K562 (cell line): ENCODE measurements around the gene GOLGB1. TPM values are rescaled to one million over a fixed set of nuclear protein-coding genes. Genes with fewer than 3 reads are reported as not detected.
A peak's percentile ranks its signal among the peaks of the same experiment; 100 is the strongest.

Source experiments
- ATAC-seq: fragments of 200-7000 bp; cut with Tn5 transposase; 3 replicates; pipeline ENCODE4 v1.9.1; 2020; ENCODE audit warnings: moderate library complexity
- BruUV-seq: library from RNA; stranded (reverse); fragments of 400-500 nt; replicated peaks from 2 replicates; lab custom pipeline; 2021; lab: Mats Ljungman, UMichigan
- CTCF ChIA-PET: fragments of 300-600 bp; formaldehyde crosslinking; extraction: SDS; loops from one replicate; lab custom pipeline; 2021; ENCODE audit warnings: low intra/inter-chr PET ratio; lab: Yijun Ruan, JAX
- POLR2A ChIA-PET: fragments of 300-600, 350-650 bp; sonication (Branson Sonifier 250); formaldehyde crosslinking; extraction: SDS; loops from one replicate; lab custom pipeline; 2021; ENCODE audit warnings: antibody characterized with exemption, inconsistent platforms; lab: Yijun Ruan, JAX
- DNase-seq, 4 experiments: peaks; one replicate each; pipeline versions ENCODE4 v3.0.0 to v3.0.0-alpha.2; 2011 to 2018; ENCODE audit warnings: low spot score in 3 of 4, mixed read lengths in 3 of 4; ENCODE audit errors: extremely low read depth in 1 of 4
- FAIRE-seq: peaks from 2 replicates; lab custom pipeline; 2011; peaks lifted over from hg19 to GRCh38; lab: Jason Lieb, UNC
- H2AFZ ChIP-seq: 2 replicates; pipeline ENCODE4 v1.6.0; 2011; ENCODE audit warnings: low read depth, low read length, control low read depth, inconsistent platforms
- H3K27ac ChIP-seq: fragments of 200-600 bp; 3 replicates; pipeline ENCODE4 v1.8.0; 2011; ENCODE audit warnings: low read depth, mild to moderate bottlenecking, control low read depth, inconsistent platforms, low read length, moderate library complexity, mixed read lengths; ENCODE audit errors: extremely low read depth
- H3K27me3 ChIP-seq, 2 experiments: fragments of 300-600 bp in 1 of 2; 2 replicates in 1 of 2; 3 replicates in 1 of 2; pipeline versions ENCODE4 v1.6.0 to v1.8.0; 2011; ENCODE audit warnings: inconsistent platforms in 2 of 2, low read length in 2 of 2, mild to moderate bottlenecking in 1 of 2, mixed read lengths in 1 of 2, moderate library complexity in 1 of 2; ENCODE audit not compliant: control insufficient read depth in 2 of 2, insufficient read depth in 2 of 2
- H3K36me3 ChIP-seq: fragments of 300-600 bp; 3 replicates; pipeline ENCODE4 v1.8.0; 2011; ENCODE audit warnings: mild to moderate bottlenecking, low read length, inconsistent platforms; ENCODE audit not compliant: control insufficient read depth, insufficient read depth
- H3K4me1 ChIP-seq, 2 experiments: fragments of 200-600 bp in 1 of 2; replicated peaks in 1 of 2; 2 replicates in 1 of 2; 3 replicates in 1 of 2; pipeline versions ENCODE4 v1.5.1 to v1.8.0; 2011; ENCODE audit warnings: inconsistent platforms in 2 of 2, low read length in 2 of 2, mild to moderate bottlenecking in 1 of 2, mixed read lengths in 1 of 2, moderate library complexity in 1 of 2; ENCODE audit not compliant: control insufficient read depth in 2 of 2, insufficient read depth in 2 of 2
- H3K4me2 ChIP-seq: 2 replicates; pipeline ENCODE4 v1.6.1; 2011; ENCODE audit warnings: low read length, control low read depth, inconsistent platforms, mixed read lengths; ENCODE audit not compliant: insufficient read depth
- H3K4me3 ChIP-seq: fragments of 200-600 bp; sonication (generic), shearing (Covaris generic); 2 replicates; pipeline ENCODE4 v1.5.1; 2016; ENCODE audit warnings: control low read depth, inconsistent platforms
- H3K79me2 ChIP-seq: fragments of 200-600 bp; 3 replicates; pipeline ENCODE4 v1.8.0; 2011; ENCODE audit warnings: low read length, inconsistent platforms; ENCODE audit not compliant: control insufficient read depth, insufficient read depth
- H3K9ac ChIP-seq, 2 experiments: 2 replicates each; pipeline versions ENCODE4 v1.6.0 to v1.6.1; 2011; ENCODE audit warnings: low read depth in 2 of 2, low read length in 2 of 2, control low read depth in 1 of 2, inconsistent platforms in 1 of 2, mild to moderate bottlenecking in 1 of 2, mixed read lengths in 1 of 2; ENCODE audit not compliant: insufficient read depth in 1 of 2
- H3K9me1 ChIP-seq: one replicate; pipeline ENCODE4 v1.6.0; 2011; ENCODE audit warnings: inconsistent platforms, mild to moderate bottlenecking, low read length, moderate library complexity; ENCODE audit not compliant: control insufficient read depth, insufficient read depth
- H3K9me3 ChIP-seq: replicated peaks from 2 replicates; pipeline ENCODE4 v1.5.1; 2011; ENCODE audit warnings: low read depth, low read length, inconsistent platforms; ENCODE audit not compliant: control insufficient read depth, insufficient read depth
- H4K20me1 ChIP-seq: replicated peaks from 2 replicates; pipeline ENCODE4 v1.6.1; 2011; ENCODE audit warnings: low read length, inconsistent platforms, mixed read lengths; ENCODE audit not compliant: control insufficient read depth, insufficient read depth
- BCL6 ChIP-seq: fragments of 250-450 bp; sonication (Bioruptor Pico); IDR thresholded peaks from 2 replicates; pipeline ENCODE4 v1.4.0; 2020
- CAMTA2 ChIP-seq: fragments of 250-450 bp; sonication (Bioruptor Pico); conservative IDR thresholded peaks from 2 replicates; pipeline ENCODE4 v1.5.1; 2022
- CREM ChIP-seq: IDR thresholded peaks from 2 replicates; pipeline ENCODE4 v1.6.1; 2014; ENCODE audit warnings: antibody characterized with exemption, low read depth
- E2F8 ChIP-seq: fragments of 450-650 bp; IDR thresholded peaks from 2 replicates; pipeline ENCODE4 v1.7.1; 2018; ENCODE audit warnings: mild to moderate bottlenecking, low read depth; ENCODE audit not compliant: partially characterized antibody
- FOXA3 ChIP-seq, 2 experiments: fragments of 450-650 bp in 1 of 2; sonication (generic) in 1 of 2; formaldehyde crosslinking; IDR thresholded peaks in 1 of 2; conservative IDR thresholded peaks in 1 of 2; 2 replicates each; pipeline versions ENCODE4 v1.4.0 to v1.8.0; 2020 to 2022; ENCODE audit warnings: mild to moderate bottlenecking in 2 of 2, missing genetic modification reagents in 1 of 2
- MTA3 ChIP-seq: fragments of 450-650 bp; formaldehyde crosslinking; IDR thresholded peaks from 2 replicates; pipeline ENCODE4 v1.6.1; 2017; ENCODE audit warnings: mild to moderate bottlenecking, borderline replicate concordance
- MYNN ChIP-seq, 2 experiments: sonication (generic); formaldehyde crosslinking in 1 of 2; IDR thresholded peaks; 2 replicates each; pipeline versions ENCODE4 v1.5.0 to v1.6.1; 2016 to 2020; ENCODE audit warnings: antibody characterized with exemption in 1 of 2, missing genetic modification reagents in 1 of 2
- NEUROD1 ChIP-seq: fragments of 150-350 bp; IDR thresholded peaks from 2 replicates; pipeline ENCODE4 v1.6.1; 2014; ENCODE audit warnings: borderline replicate concordance, low read length, low read depth; ENCODE audit not compliant: partially characterized antibody
- NONO ChIP-seq, 2 experiments: fragments of 200-400 bp in 1 of 2; fragments of 450-650 bp in 1 of 2; formaldehyde crosslinking in 1 of 2; IDR thresholded peaks; 2 replicates each; pipeline ENCODE4 v1.6.1; 2017; ENCODE audit warnings: low read depth in 2 of 2, mild to moderate bottlenecking in 2 of 2, moderate library complexity in 2 of 2, low read length in 1 of 2
- POLR3A ChIP-seq: IDR thresholded peaks from 2 replicates; pipeline ENCODE4 v1.6.1; 2011; ENCODE audit warnings: borderline replicate concordance, mild to moderate bottlenecking, moderate library complexity; ENCODE audit not compliant: insufficient read length, insufficient read depth; ENCODE audit errors: extremely low read depth
- RFX7 ChIP-seq: fragments of 250-450 bp; sonication (Bioruptor Pico); IDR thresholded peaks from 2 replicates; pipeline ENCODE4 v1.5.1; 2021; ENCODE audit warnings: mild to moderate bottlenecking
- RUNX1 ChIP-seq: sonication (generic); IDR thresholded peaks from 2 replicates; pipeline ENCODE4 v1.6.1; 2016; ENCODE audit warnings: antibody characterized with exemption, low read depth
- SFPQ ChIP-seq: fragments of 200-400 bp; formaldehyde crosslinking; IDR thresholded peaks from 2 replicates; pipeline ENCODE4 v1.6.1; 2017; ENCODE audit warnings: mild to moderate bottlenecking, low read depth, low read length, moderate library complexity
- SRSF7 ChIP-seq: fragments of 200-400 bp; formaldehyde crosslinking; optimal IDR thresholded peaks from 2 replicates; pipeline ENCODE3; 2017; ENCODE audit warnings: mild to moderate bottlenecking, low read depth, low read length
- TBL1XR1 ChIP-seq, 2 experiments: IDR thresholded peaks; 2 replicates each; pipeline ENCODE4 v1.6.1; 2012; ENCODE audit warnings: improper control_type of control experiment in 2 of 2, low read length in 2 of 2, mild to moderate bottlenecking in 1 of 2
- TEAD1 ChIP-seq, 2 experiments: fragments of 450-650 bp in 1 of 2; sonication (generic) in 1 of 2; formaldehyde crosslinking; IDR thresholded peaks; 2 replicates each; pipeline versions ENCODE4 v1.4.0 to v1.8.0; 2020 to 2022; ENCODE audit warnings: mild to moderate bottlenecking in 2 of 2, missing genetic modification reagents in 1 of 2
- ZC3H4 ChIP-seq: sonication (generic); formaldehyde crosslinking; IDR thresholded peaks from 2 replicates; pipeline ENCODE4 v1.9.0; 2021; ENCODE audit warnings: missing genetic modification reagents, borderline replicate concordance
- WGBS: fragments of 100-300 bp; shearing (Covaris generic); methylation state at CpG from one replicate; pipeline ENCODE4 v1.1.6; 2016; ENCODE audit warnings: low coverage, mixed read lengths; ENCODE audit not compliant: insufficient coverage; ENCODE audit errors: missing lambda C conversion rate; 5-methylcytosine and 5-hydroxymethylcytosine counted together
- in situ Hi-C: fragments of 300-500 bp; cut with MboI; formaldehyde crosslinking; loops from 4 replicates; pipeline ENCODE4 v1.15.0; 2018; ENCODE audit warnings: inconsistent platforms, mixed read lengths
- intact Hi-C: fragments of 100-400 bp; cut with micrococcal nuclease; formaldehyde crosslinking; loops from 2 replicates; pipeline ENCODE4 v1.14.2; 2022
- polyA plus RNA-seq, 8 experiments: library from polyadenylated mRNA; depleted of rRNA in 4 of 8; stranded (reverse) in 5 of 8; unstranded in 3 of 8; fragments of >200 nt; fragmentation: Nextera tagmentation in 2 of 8; fragmentation: Illumina TruSeq in 1 of 8; extraction: Ambion mirVana in 2 of 8; extraction: Trizol in 1 of 8; gene quantifications; 2 replicates each; pipeline versions ENCODE4 v1.2.1 to v1.2.3, GENCODE V29; 2011 to 2014; ENCODE audit warnings: inconsistent platforms in 1 of 8, missing spikeins in 1 of 8
- total RNA-seq, 7 experiments: library from RNA; depleted of rRNA in 6 of 7; stranded (reverse); fragments of >200 nt in 6 of 7; fragmentation: Illumina TruSeq in 2 of 7; extraction: Trizol in 2 of 7; gene quantifications; 2 replicates each; pipeline versions ENCODE4 v1.2.1 to v1.2.3, GENCODE V29; 2011 to 2021; ENCODE audit warnings: low replicate concordance in 1 of 7

The GOLGB1 gene
- total and polyA plus RNA-seq, 9 of the 15 experiments (the other 6 are each of a cell fraction or from before 2014, with no cell fraction given), result 4.0 to 16.3 (median 9.7) TPM

- Histone ChIP-seq H3K27ac (peak overlapping the region; percentile 88), H3K27me3 (no peaks in the 10 kb centered on the region), H3K9ac (peak overlapping the region; percentile 93 to 95), H3K4me3 (peak overlapping the region; percentile 92), H3K4me1 (peaks cover 0 to 6% of the 10 kb centered on the region in 2 experiments; a peak in 2 of 5 replicates), H3K4me2 (peak overlapping the region; percentile 91), H3K36me3 (no peaks in the 10 kb centered on the region), H3K79me2 (peaks cover 43% of the 10 kb centered on the region), H3K9me3 (no peaks in the 10 kb centered on the region), H4K20me1 (0 out of 2 replicates have a peak, but pooled peaks cover 4% of the 10 kb centered on the region), H2AFZ (peak overlapping the region; percentile 95), H3K9me1 (no peaks in the 10 kb centered on the region)
- no peak for FAIRE-seq
- DNase-seq, result peak in 1 of 4 experiments; percentile 54
- ChIA-PET CTCF (no interaction called here), POLR2A (interaction anchor here (0.6 to 1.2 kb wide), 5 partner anchors 15 to 86 kb away, joined by 3 to 4 read pairs (median 3); no protein-coding TSS in a partner anchor)
- peak; percentile 77 for ATAC-seq
- BruUV-seq, result no TSS peak
- in situ Hi-C loops, result no loop called here
- intact Hi-C loops, result no loop called here
- WGBS, result 2% methylated on average over 16 of the region's 17 CpGs
- TF ChIP-seq TEAD1 (CRISPR knock-in tag; IDR thresholded peaks at IDR 0.05), result 0 out of 4 replicates have a peak, but pooled peaks of 1 of the 2 experiments have one; percentile 33
- TF ChIP-seq BCL6, result no peak
- no peak for TF ChIP-seq SRSF7
- no peak for TF ChIP-seq E2F8
- TF ChIP-seq FOXA3 (CRISPR knock-in tag; conservative IDR thresholded peaks at IDR 0.05 in 1 of 2, IDR thresholded peaks at IDR 0.05 in 1 of 2), result peak in 1 of 2 experiments; percentile 60; a peak in 1 of 4 replicates
- TF ChIP-seq TBL1XR1 (IDR thresholded peaks at IDR 0.05; ENCODE audit: low read length in 2 of 2), result no peak
- no peak for TF ChIP-seq NEUROD1
- TF ChIP-seq POLR3A, result no peak
- TF ChIP-seq CREM, result 0 out of 2 replicates have a peak, but pooled peaks have one; percentile 33
- TF ChIP-seq SFPQ, result no peak
- TF ChIP-seq RUNX1, result no peak
- 0 out of 2 replicates have a peak, but pooled peaks have one; percentile 1 for TF ChIP-seq ZC3H4
- no peak for TF ChIP-seq RFX7 (CRISPR knock-in tag)
- no peak for TF ChIP-seq MYNN (IDR thresholded peaks at IDR 0.05)
- no peak for TF ChIP-seq MYNN (CRISPR knock-in tag; IDR thresholded peaks at IDR 0.05)
- no peak for TF ChIP-seq MTA3
- TF ChIP-seq NONO (IDR thresholded peaks at IDR 0.05; ENCODE audit: low read depth in 2 of 2, low read length in 1 of 2), result no peak
- no peak for TF ChIP-seq CAMTA2 (CRISPR knock-in tag)
Measured at GRCh38 chr3:121748680-121749275, 763 bp downstream of the GOLGB1 start.
